CD14-positive monocyte (primary cell): Measurements from ENCODE around the gene CUX1. TPM values are rescaled to one million over a fixed set of nuclear protein-coding genes. Genes with fewer than 3 reads are reported as not detected.

Experiments
- DNase-seq, 3 donors: peaks; one replicate each; pipeline ENCODE4 v3.0.0-alpha.2; 2011 to 2022
- H2AFZ ChIP-seq: 2 replicates; pipeline ENCODE4 v1.6.0; 2012; ENCODE audit warnings: mild to moderate bottlenecking, low read depth, low read length, inconsistent platforms; ENCODE audit not compliant: insufficient read depth, poor library complexity, severe bottlenecking
- H3K27ac ChIP-seq, 2 donors: 1 replicate in 1 of 2; 2 replicates in 1 of 2; pipeline ENCODE4 v1.5.1; 2012 to 2013; ENCODE audit warnings: low read length in 2 of 2, control low read depth in 1 of 2, inconsistent platforms in 1 of 2, low read depth in 1 of 2, mild to moderate bottlenecking in 1 of 2
- H3K27me3 ChIP-seq, 2 donors: one replicate each; pipeline versions ENCODE4 v1.6.0 to v1.6.1; 2011 to 2013; ENCODE audit warnings: low read length in 2 of 2; ENCODE audit not compliant: control insufficient read depth in 2 of 2, insufficient read depth in 2 of 2
- H3K36me3 ChIP-seq, 2 donors: replicated peaks in 1 of 2; 1 replicate in 1 of 2; 2 replicates in 1 of 2; pipeline versions ENCODE4 v1.5.1 to v1.6.1; 2012 to 2013; ENCODE audit warnings: low read length in 2 of 2, control low read depth in 1 of 2, inconsistent platforms in 1 of 2, mild to moderate bottlenecking in 1 of 2; ENCODE audit not compliant: insufficient read depth in 2 of 2, control insufficient read depth in 1 of 2
- H3K4me1 ChIP-seq, 2 donors: 1 replicate in 1 of 2; 2 replicates in 1 of 2; pipeline versions ENCODE4 v1.5.1 to v1.6.1; 2012 to 2013; ENCODE audit warnings: low read length in 2 of 2, control low read depth in 1 of 2, inconsistent platforms in 1 of 2, mild to moderate bottlenecking in 1 of 2, moderate library complexity in 1 of 2; ENCODE audit not compliant: insufficient read depth in 2 of 2, control insufficient read depth in 1 of 2
- H3K4me2 ChIP-seq: replicated peaks from 2 replicates; pipeline ENCODE3; 2012; ENCODE audit warnings: low read length, moderate library complexity, mild to moderate bottlenecking; ENCODE audit not compliant: poor library complexity, severe bottlenecking; ENCODE audit errors: extremely low read depth
- H3K4me3 ChIP-seq, 3 experiments: fragments of 200-600 bp in 1 of 3; sonication (generic) in 1 of 3; replicated peaks in 1 of 3; 1 replicate in 2 of 3; 2 replicates in 1 of 3; pipeline ENCODE4 v1.5.1; 2011 to 2013; ENCODE audit warnings: low read length in 3 of 3, mild to moderate bottlenecking in 3 of 3, control low read depth in 2 of 3, low read depth in 2 of 3, inconsistent platforms in 1 of 3, moderate library complexity in 1 of 3
- H3K79me2 ChIP-seq: 2 replicates; pipeline ENCODE4 v1.6.0; 2012; ENCODE audit warnings: mild to moderate bottlenecking, control low read depth, inconsistent platforms, low read length, moderate library complexity; ENCODE audit not compliant: insufficient read depth
- H3K9ac ChIP-seq: 2 replicates; pipeline ENCODE4 v1.6.0; 2017; ENCODE audit warnings: low read length, mild to moderate bottlenecking; ENCODE audit not compliant: insufficient read depth, poor library complexity, severe bottlenecking
- H3K9me3 ChIP-seq, 2 donors: replicated peaks in 1 of 2; 1 replicate in 1 of 2; 2 replicates in 1 of 2; pipeline versions ENCODE4 v1.5.1 to v1.6.1; 2012 to 2013; ENCODE audit warnings: low read length in 2 of 2, control low read depth in 1 of 2; ENCODE audit not compliant: control insufficient read depth in 1 of 2, insufficient read depth in 1 of 2
- H4K20me1 ChIP-seq: 2 replicates; pipeline ENCODE4 v1.6.0; 2012; ENCODE audit warnings: mild to moderate bottlenecking, low read length, control low read depth, moderate library complexity; ENCODE audit not compliant: insufficient read depth
- H3K27ac Mint-ChIP-seq, 7 donors: one replicate each; pipeline ENCODE4 v1.8.0; 2020; ENCODE audit warnings: mild to moderate bottlenecking in 7 of 7, mixed read lengths in 7 of 7, moderate library complexity in 6 of 7, inconsistent platforms in 2 of 7
- H3K27me3 Mint-ChIP-seq, 3 donors: one replicate each; pipeline ENCODE4 v1.8.0; 2021 to 2022; ENCODE audit warnings: low read depth in 3 of 3, mild to moderate bottlenecking in 3 of 3, mixed read lengths in 3 of 3, moderate library complexity in 3 of 3, inconsistent platforms in 1 of 3
- H3K36me3 Mint-ChIP-seq, 2 donors: one replicate each; pipeline ENCODE4 v1.8.0; 2020; ENCODE audit warnings: mixed read lengths in 2 of 2, inconsistent platforms in 1 of 2, mild to moderate bottlenecking in 1 of 2
- H3K4me1 Mint-ChIP-seq: one replicate; pipeline ENCODE4 v1.8.0; 2020; ENCODE audit warnings: mild to moderate bottlenecking, mixed read lengths
- H3K4me3 Mint-ChIP-seq, 2 donors: one replicate each; pipeline ENCODE4 v1.8.0; 2020; ENCODE audit warnings: mild to moderate bottlenecking in 2 of 2, mixed read lengths in 2 of 2, moderate library complexity in 1 of 2
- H3K9me3 Mint-ChIP-seq, 7 donors: one replicate each; pipeline ENCODE4 v1.8.0; 2020 to 2022; ENCODE audit warnings: mixed read lengths in 7 of 7, mild to moderate bottlenecking in 6 of 7, moderate library complexity in 6 of 7, inconsistent platforms in 2 of 7
- WGBS: methylation state at CpG from one replicate; pipeline ENCODE4 v1.1.5; 2013; ENCODE audit warnings: missing lambda C conversion rate; ENCODE audit not compliant: insufficient coverage; 5-methylcytosine and 5-hydroxymethylcytosine counted together
- intact Hi-C, 2 donors: fragments of 100-400 bp; cut with micrococcal nuclease; formaldehyde crosslinking; loops; one replicate each; pipeline versions ENCODE4 v1.15.0 to v1.15.1; 2023
- polyA plus RNA-seq, 3 donors: library from polyadenylated mRNA; depleted of rRNA in 1 of 3; unstranded in 2 of 3; stranded (reverse) in 1 of 3; fragments of 300-500 nt in 2 of 3; fragments of >200 nt in 1 of 3; fragmentation: Illumina TruSeq in 2 of 3; gene quantifications; 1 replicate in 2 of 3; 2 replicates in 1 of 3; pipeline ENCODE4 v1.2.3, GENCODE V29; 2012 to 2021
- TF ChIP-seq, protein P1 (sequence below): fragments of 200-600 bp; IDR thresholded peaks from one replicate; pipeline ENCODE4 v1.8.0; 2022; ENCODE audit warnings: antibody characterized with exemption, mild to moderate bottlenecking

The CUX1 gene
- polyA plus RNA-seq, 3 donors = 17.6 to 38.0 (median 28.0) TPM

DNA sequence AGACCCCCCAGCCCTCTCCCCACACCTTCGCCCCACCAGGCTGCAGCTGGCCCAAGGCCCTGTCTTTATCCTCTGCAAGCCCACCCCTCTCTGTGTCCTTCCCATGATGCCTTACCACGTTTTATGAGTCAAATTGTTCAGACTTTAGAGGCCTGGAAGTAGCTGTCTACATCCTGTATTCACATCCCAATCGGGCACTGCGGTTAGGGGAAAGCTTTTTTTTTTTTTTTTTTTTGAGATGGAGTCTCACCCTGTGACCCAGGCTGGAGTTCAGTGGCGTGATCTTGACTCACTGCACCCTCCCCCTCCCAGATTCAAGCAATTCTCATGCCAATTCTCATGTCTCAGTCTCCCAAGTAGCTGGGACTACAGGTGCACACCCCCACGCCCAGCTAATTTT is 347.7 kb downstream of the CUX1 start:
- Histone ChIP-seq H3K4me3 (no peak overlapping the region), H3K9me3 (no peaks in the 10 kb centered on the region), H3K4me2 (no peak overlapping the region), H3K4me1 (no peaks in the 10 kb centered on the region), H3K9ac (no peak overlapping the region), H3K79me2 (no peaks in the 10 kb centered on the region), H4K20me1 (peaks cover 11% of the 10 kb centered on the region), H3K36me3 (peaks cover 42 to 90% of the 10 kb centered on the region in 2 donors), H3K27ac (no peak overlapping the region), H2AFZ (no peak overlapping the region), H3K27me3 (no peaks in the 10 kb centered on the region)
- Mint-ChIP-seq H3K4me3 (no peak overlapping the region), H3K27ac (peak overlapping the region in 1 of 7 donors; percentile 60), H3K36me3 (peaks cover 47 to 93% of the 10 kb centered on the region in 2 donors), H3K27me3 (peaks cover 0 to 3% (median 0%) of the 10 kb centered on the region in 3 donors), H3K4me1 (peaks cover 2% of the 10 kb centered on the region), H3K9me3 (no peaks in the 10 kb centered on the region)
- intact Hi-C loops = no loop called here
- DNase-seq = no peak
- TF ChIP-seq, protein P1, sequence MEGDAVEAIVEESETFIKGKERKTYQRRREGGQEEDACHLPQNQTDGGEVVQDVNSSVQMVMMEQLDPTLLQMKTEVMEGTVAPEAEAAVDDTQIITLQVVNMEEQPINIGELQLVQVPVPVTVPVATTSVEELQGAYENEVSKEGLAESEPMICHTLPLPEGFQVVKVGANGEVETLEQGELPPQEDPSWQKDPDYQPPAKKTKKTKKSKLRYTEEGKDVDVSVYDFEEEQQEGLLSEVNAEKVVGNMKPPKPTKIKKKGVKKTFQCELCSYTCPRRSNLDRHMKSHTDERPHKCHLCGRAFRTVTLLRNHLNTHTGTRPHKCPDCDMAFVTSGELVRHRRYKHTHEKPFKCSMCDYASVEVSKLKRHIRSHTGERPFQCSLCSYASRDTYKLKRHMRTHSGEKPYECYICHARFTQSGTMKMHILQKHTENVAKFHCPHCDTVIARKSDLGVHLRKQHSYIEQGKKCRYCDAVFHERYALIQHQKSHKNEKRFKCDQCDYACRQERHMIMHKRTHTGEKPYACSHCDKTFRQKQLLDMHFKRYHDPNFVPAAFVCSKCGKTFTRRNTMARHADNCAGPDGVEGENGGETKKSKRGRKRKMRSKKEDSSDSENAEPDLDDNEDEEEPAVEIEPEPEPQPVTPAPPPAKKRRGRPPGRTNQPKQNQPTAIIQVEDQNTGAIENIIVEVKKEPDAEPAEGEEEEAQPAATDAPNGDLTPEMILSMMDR = no peak
- WGBS = 100% methylated on average over 1 of the region's 6 CpGs

DNA sequence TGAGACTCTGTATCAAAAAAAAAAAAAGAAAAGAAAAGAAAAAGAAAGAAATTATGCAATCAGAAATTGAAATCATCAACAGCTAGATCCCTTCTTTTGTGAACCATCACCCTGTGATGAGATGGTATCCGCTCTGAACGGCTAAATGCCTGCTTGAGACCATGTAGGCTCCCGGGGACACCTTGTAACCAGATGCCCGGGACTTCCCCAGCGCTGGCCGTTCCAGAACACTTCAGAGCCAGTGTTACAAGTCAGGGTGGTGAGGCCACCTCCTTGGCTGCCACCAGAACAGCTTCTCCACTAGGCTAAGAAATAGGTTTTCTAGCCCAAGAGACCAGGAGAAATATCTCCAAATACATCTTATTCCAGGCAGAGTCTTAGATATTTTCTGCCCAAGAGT is 349.8 kb downstream of the CUX1 start:
- TF ChIP-seq, protein P1 = no peak
- peaks cover 59 to 90% of the 10 kb centered on the region in 2 donors for H3K36me3 ChIP-seq
- WGBS = 94% methylated on average over 6 of the region's 6 CpGs
- H3K9me3 ChIP-seq = no peaks in the 10 kb centered on the region
- H3K27ac Mint-ChIP-seq = peak overlapping the region in 2 of 7 donors; percentile 11 to 13
- peaks cover 0 to 2% (median 0%) of the 10 kb centered on the region in 7 donors for H3K9me3 Mint-ChIP-seq
- H3K4me3 Mint-ChIP-seq = no peak overlapping the region
- H3K9ac ChIP-seq = no peak overlapping the region
- intact Hi-C loops = no loop called here
- H3K27ac ChIP-seq = no peak overlapping the region
- H3K36me3 Mint-ChIP-seq = peaks cover 50 to 95% of the 10 kb centered on the region in 2 donors
- H4K20me1 ChIP-seq = peaks cover 14% of the 10 kb centered on the region
- H3K4me1 ChIP-seq = no peaks in the 10 kb centered on the region
- no peak overlapping the region for H2AFZ ChIP-seq
- H3K4me2 ChIP-seq = no peak overlapping the region
- H3K4me3 ChIP-seq = no peak overlapping the region
- H3K4me1 Mint-ChIP-seq = peaks cover 2% of the 10 kb centered on the region
- peaks cover 0 to 3% (median 0%) of the 10 kb centered on the region in 3 donors for H3K27me3 Mint-ChIP-seq
- DNase-seq = no peak
- H3K27me3 ChIP-seq = no peaks in the 10 kb centered on the region
- H3K79me2 ChIP-seq = no peaks in the 10 kb centered on the region
